Measurements from ENCODE around the gene ZNF286A.
"Not testable (repeated sequence)": the region's sequence is repeated elsewhere in the genome, so short reads cannot be mapped to it uniquely, and the experiment has no call there.

Gene ZNF286A

DNA sequence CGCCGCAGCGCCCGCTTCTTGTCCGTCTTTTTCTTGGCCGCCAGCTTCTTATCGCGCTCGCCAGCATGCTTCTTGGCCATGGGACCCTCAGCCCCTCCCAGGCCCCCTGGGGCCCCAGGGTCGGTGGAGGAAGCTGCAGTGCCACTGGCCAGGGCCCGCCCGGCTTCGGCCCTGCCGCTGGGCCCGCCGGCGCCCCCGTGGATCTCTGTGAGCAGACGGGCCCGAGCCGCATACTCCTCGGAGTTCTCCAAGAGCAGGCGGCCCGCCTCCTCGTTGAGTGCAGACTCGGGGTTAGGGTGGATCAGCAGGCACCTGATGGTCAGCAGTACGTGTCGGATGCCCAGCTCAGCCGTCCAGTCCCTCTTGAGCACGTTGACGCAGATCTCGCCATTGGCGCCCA, 4.7 kb downstream of the ZNF286A start:
- not testable (repeated sequence) for DNase-seq

GRCh38 chr17:15704813-15705212, 5.3 kb downstream of the ZNF286A start:
- DNase-seq, result not testable (repeated sequence)

- DNase-seq, result not testable (repeated sequence)
Observed at GRCh38 chr17:15708879-15709278, 9.3 kb downstream of the ZNF286A start.

- not testable (repeated sequence) for DNase-seq
Observed at GRCh38 chr17:15716601-15717563, 17.3 kb downstream of the ZNF286A start.

DNA sequence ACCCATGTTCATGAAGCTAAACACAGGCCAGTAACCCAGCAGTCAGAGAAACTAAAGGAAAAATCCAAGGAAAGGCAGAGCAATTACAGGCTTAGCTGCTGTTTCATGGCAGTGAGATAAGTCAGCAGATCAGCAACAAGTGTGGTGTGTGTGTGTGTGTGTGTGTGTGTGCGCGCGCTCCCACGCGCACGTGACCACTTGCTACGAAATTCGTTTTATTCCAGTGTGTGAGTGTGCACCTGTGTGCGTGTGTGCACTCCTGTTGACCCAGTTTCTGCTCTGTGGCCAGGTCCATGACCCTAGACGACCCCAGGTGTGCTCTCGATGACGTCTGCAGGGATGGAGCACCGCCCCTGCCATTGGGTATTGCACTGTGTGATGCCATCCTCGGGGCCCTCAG, 31.0 kb downstream of the ZNF286A start:
- DNase-seq, result not testable (repeated sequence)

GRCh38 chr17:15731900-15732299, 32.3 kb downstream of the ZNF286A start, which contains the start of gene TBC1D26:
TSS of gene TBC1D26 (plus strand) at chr17:15732283. CDS start at chr17:15735349, 3,066 bp downstream.
- not testable (repeated sequence) for DNase-seq

- DNase-seq, result not testable (repeated sequence)
Observed at GRCh38 chr17:15733174-15733789, 33.7 kb downstream of the ZNF286A start.

DNA sequence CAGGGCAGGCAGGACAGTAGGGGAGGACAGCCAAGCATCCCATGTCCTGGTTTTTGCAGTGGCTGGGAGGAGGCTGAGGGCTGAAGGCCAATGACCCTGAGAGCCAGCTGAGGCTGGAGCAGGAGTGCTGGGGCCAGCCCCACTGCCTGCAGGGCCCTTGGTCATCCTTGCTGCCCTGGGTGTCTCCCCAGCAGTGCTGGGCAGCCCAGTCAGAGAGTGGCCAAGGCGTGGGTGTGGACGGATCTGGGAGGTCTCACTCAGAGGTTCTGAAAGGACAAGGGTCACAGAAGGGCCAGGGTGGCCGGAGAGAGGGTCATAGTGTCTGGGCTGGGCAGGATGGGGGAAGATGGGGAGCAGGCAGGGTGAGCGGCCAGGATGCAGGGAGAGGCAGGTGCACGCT, 37.0 kb downstream of the ZNF286A start:
- DNase-seq, result not testable (repeated sequence)

- no peak for DNase-seq
Observed at GRCh38 chr17:15738066-15738465, 38.5 kb downstream of the ZNF286A start.

- DNase-seq, result not testable (repeated sequence)
Observed at GRCh38 chr17:15739259-15739658, 39.7 kb downstream of the ZNF286A start.

DNA sequence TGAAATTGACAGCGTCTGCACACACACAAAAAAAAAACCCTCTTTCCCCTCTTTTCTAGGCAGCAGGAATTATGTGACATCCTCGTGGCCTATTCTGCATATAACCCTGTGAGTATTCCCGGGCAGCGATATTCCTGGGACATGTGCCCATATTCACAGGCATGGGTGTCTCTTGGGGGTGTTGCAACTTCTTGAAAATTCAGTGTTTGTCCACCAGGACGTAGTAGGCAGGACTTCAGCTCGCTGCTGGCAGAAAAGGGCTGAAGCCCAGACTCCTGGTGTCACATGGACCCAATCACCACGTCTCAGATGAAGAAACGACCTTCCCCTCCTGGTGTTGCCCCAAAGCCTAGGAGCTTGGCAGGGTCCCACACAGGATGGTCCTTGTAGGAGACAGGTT, 40.5 kb downstream of the ZNF286A start:
- not testable (repeated sequence) for DNase-seq

- DNase-seq, result no peak
Observed at GRCh38 chr17:15740570-15741120, 41.1 kb downstream of the ZNF286A start.

DNA sequence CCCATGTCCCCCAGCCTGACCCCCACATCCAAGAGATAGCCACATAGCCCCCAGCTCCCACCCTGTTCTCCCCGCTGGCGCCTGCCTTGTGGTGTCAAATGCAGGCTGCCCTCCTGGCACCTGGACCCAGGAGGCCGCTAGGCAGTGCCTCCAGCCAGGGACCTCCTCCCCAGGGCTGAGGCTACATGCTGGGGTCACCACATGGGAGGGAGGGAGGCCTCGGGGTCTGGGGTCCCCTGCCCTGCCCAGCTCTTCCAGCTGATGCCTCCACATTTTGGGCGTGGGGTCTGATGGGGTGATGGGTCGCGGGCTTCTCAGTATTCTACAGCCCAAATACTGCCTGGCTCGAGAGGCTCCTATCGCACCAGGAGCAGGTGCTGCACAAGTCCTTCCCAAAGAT, 42.1 kb downstream of the ZNF286A start:
- no peak for DNase-seq

- DNase-seq, result no peak
Observed at GRCh38 chr17:15742051-15742795, 42.7 kb downstream of the ZNF286A start.

- no peak for DNase-seq
Observed at GRCh38 chr17:15742921-15743320, 43.4 kb downstream of the ZNF286A start.

GRCh38 chr17:15744074-15744676, 44.6 kb downstream of the ZNF286A start:
- no peak for DNase-seq

GRCh38 chr17:15744885-15745284, 45.3 kb downstream of the ZNF286A start:
- no peak for DNase-seq

DNA sequence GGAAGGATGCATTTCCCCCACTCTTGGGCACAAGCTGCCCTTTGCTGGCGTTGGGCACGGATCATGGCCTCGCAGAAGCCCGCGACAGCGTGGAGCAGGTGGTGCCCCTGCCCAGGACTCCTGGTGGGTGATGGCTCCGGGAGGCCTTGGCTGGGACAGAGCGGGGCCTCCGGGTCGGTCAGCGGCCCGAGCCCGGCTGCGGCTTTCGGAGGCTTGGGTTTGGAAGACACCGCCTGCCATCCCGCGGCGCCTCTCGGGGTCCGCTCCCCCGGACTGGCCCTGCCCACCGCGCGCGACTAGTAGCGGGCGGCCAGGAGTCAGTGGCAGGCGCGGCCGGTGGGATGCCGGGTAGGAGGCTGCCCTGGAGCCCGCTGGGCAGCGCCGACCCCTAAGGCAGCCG, 49.9 kb downstream of the ZNF286A start:
- not testable (repeated sequence) for DNase-seq

GRCh38 chr17:15768865-15769533, 69.4 kb downstream of the ZNF286A start:
- DNase-seq, result not testable (repeated sequence)
